ENCODE measurements around the gene TAL2.

GRCh38 chr9:105696219-105696793, 34.0 kb downstream of the TAL2 start:
- TF ChIP-seq POLR2A (IDR thresholded peaks at IDR 0.05) = no peak
- TF ChIP-seq CTCF (IDR thresholded peaks at IDR 0.05) = no peak

Measured in testis (tissue), 2 donors.